Motor neuron (in vitro differentiated cells): ENCODE data around the gene CACNB3. TPM values are rescaled to one million over a fixed set of nuclear protein-coding genes. Genes with fewer than 3 reads are reported as not detected.

ENCODE experiments used
- ATAC-seq, 8 experiments: fragments of 200-7000 bp; cut with Tn5 transposase; replicated peaks in 6 of 8; 2 replicates each; pipeline ENCODE4 v1.8.0; 2021; ENCODE audit warnings: mild to moderate bottlenecking in 8 of 8, moderate library complexity in 8 of 8
- H3K27ac ChIP-seq, 2 donors: fragments of 250-450 bp; sonication (Bioruptor Pico); 2 replicates each; pipeline ENCODE4 v1.9.0; 2021; ENCODE audit warnings: antibody characterized with exemption in 2 of 2, mild to moderate bottlenecking in 2 of 2, moderate library complexity in 1 of 2
- H3K4me1 ChIP-seq, 2 donors: fragments of 250-450 bp; sonication (Bioruptor Pico); replicated peaks in 1 of 2; 2 replicates each; pipeline ENCODE4 v1.6.1; 2021; ENCODE audit warnings: antibody characterized with exemption in 2 of 2, mild to moderate bottlenecking in 2 of 2, moderate library complexity in 1 of 2
- H3K4me3 ChIP-seq, 5 donors: fragments of 250-450 bp; sonication (Bioruptor Pico); 2 replicates each; pipeline ENCODE4 v1.9.0; 2021; ENCODE audit warnings: antibody characterized with exemption in 5 of 5, mild to moderate bottlenecking in 5 of 5, moderate library complexity in 4 of 5
- WGBS, 10 experiments: fragments of 450-650 bp; shearing (Covaris generic); methylation state at CpG; one replicate each; pipeline ENCODE4 v1.0.0; 2022; 5-methylcytosine and 5-hydroxymethylcytosine counted together
- in situ Hi-C, 9 experiments: fragments of 400-800 bp; cut with MboI; loops; one replicate each; pipeline ENCODE4 v1.15.0; 2021; ENCODE audit warnings: low sequenced_read_pairs in 9 of 9, low pct_unique_long_range_greater_than_20kb in 2 of 9; ENCODE audit not compliant: unreplicated experiment in 9 of 9
- total RNA-seq, 8 experiments: library from RNA; unstranded; fragments of 300-600 nt; gene quantifications; 2 replicates each; pipeline versions ENCODE4 v1.2.3 to v1.2.4, GENCODE V29; 2022

CACNB3 gene
- total RNA-seq, 8 experiments from 2014 or later, result 4.7 to 40.3 (median 37.7) TPM

DNA sequence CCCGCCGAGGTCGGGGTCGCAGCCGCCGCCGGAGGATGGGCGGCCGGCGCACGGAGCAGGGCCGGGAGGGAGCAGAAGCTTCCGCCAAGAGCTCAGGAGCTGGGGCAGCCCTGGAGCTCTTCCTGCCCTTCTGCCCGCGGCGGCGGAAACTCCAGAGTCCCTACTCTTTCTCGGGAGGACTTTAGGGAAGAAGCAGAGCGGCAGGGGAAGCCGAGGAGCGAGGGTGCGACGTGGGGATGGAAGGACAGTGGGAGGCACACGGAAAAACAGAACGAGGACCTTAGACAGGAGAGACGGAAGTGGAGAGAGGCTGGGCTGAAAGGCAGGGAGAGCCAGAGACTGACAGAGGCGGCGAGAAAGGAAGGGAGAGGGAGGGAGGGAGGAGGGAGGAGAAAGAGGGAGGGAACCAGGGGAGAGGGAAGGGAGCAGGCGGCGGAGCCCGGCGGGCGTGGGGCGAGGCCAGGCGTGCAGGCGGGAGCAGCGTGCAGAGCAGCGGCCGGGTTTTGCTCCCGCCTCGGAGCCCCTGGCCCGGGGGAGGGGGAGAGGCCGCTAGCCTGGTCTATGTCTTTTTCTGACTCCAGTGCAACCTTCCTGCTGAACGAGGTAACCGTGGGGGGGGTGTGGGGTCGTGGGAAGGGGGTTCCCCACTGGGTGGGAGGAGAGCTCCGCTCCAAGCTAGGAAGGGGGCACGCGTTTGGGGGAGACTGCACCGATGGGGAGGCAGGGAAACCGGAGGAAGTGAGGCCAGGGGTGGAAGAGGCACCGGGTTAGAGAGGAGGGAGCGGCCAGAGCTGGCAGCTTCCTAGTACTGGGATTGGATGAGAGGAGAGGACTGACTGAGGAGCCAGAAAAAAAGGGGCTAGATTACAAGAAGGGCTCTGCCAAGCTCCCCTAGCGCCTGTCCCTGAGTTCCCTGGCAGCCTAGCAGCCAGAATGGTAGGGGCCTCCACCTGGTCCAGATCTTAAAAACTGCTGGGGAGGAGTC, 2.9 kb upstream of the CACNB3 start:
- Histone ChIP-seq H3K4me1 (peaks cover 28% of the 10 kb centered on the region in 2 donors), H3K4me3 (peak overlapping the region; percentile 45 to 79 (median 54)), H3K27ac (peak overlapping the region; percentile 66 to 85)
- in situ Hi-C loops, result no loop called here
- ATAC-seq, result peak; percentile 50 to 74 (median 58)
- WGBS, 10 experiments, result 0 to 60% (median 0%) methylated on average over 1 to 19 of the region's 54 CpGs; no CpG with 5 or more reads in 4 of the 10 experiments

DNA sequence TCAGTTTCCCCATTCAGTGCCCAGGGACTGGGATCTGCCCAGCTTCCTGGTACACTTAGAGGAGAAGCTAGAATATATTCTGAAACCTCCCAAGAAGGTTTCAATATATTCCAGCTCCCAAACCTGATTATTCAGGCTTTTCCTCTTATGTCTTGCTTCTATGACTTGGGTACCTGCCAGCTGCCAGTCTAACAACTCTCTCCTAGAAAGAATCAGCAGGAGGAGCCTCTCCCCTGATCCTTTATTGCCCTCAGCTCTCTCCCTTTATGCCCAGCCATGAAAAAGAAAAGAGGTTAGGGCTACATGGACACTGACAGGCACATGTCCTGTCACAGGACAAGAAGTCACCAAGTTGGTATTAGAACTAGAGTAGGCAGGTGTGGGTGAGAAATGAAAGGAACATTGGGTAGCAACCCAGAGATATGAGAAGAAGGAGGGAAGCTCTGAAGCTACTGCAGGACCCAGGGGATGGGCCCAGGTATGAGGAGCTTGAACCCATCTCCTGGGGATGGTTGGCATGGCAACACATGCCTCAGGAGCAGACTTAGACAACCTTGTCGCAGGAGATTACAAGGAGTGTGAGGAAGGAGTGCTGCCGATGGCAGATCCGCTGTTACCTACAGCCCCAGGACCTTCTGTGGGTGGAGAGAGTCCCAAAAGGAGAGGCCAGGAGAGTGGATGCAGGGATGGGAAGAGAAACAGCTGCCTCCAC, 2.0 kb upstream of the CACNB3 start:
- Histone ChIP-seq H3K4me3 (peak overlapping the region; percentile 45 to 79 (median 54)), H3K27ac (no peak overlapping the region), H3K4me1 (peaks cover 21 to 27% of the 10 kb centered on the region in 2 donors)
- in situ Hi-C loops, result no loop called here
- ATAC-seq, result no peak
- 0 to 100% (median 75%) methylated on average over 1 to 3 of the region's 3 CpGs; no CpG with 5 or more reads in 2 of the 10 experiments for WGBS, 10 experiments

DNA sequence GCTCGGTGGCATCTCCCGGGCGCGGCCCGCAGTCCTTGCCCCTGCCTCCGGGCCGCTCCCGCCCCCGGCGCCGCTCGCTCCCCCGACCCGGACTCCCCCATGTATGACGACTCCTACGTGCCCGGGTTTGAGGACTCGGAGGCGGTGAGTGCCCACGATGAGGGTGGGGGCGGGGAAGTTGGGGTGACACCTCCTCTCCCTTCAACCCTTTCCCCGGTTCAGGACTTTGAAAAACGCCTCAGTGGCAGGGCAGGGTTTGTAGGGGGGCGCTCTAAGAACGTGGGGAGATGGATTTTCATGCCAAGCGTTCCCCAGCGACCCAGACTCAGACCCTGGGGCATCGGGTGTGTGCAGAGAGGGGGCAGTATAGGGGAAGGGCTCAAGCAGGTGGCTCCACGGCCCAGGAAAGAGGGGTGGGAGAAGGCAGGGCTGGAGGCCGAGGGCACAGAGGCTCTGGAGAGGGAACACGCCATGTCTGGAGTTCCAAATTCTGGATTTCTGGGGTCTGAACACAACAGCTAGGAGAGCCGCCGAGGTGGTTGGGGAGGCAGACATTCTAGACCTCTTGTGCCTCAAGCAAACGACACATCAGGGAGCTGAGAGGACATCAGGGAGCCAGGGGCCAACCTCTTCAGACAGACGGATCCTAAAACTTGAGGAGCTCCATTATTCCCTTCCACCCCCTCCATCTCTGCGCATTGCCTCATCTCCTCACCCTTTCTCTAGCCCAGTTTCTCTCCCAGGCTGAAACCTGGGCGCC, 715 bp downstream of the CACNB3 start:
- H3K27ac ChIP-seq, result peak overlapping the region; percentile 51 to 65
- WGBS, 10 experiments, result 46 to 100% methylated on average over 3 to 5 of the region's 37 CpGs; no CpG with 5 or more reads in 8 of the 10 experiments

DNA sequence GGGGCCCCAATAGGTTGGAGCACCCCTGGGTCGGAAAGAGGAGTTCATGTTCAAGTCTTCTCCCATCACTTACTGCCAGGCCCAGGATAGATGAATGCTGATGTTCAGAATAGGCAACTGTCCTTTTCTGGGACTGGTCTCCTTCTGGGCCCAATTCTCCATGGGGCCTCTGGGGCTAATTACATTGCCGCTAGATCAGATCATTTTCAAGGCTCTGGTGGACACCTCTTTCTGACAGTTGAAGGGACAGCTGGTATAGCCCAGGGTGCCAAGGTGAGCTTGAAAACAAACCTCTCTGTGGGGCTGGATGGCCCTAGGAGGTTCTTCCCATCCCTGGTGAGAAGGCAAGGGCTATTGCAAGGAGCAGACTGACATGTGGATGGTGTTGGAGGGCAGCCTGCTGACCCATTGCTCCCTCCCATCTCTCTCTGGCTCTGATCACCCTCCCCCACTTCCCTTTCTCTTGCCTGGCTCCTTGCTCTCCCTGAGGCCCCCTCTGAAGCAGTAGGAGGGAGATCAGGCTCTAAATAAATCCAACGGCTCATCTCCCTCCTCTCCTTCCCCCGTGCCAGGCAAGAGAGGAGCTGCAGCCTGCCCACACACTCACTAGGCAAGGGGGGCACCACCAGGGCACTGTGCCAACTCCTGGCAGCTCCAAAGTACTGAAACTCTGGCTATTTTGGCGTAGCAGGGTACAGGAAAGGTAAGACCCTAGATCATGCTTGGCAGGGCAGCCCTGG, 1.9 kb downstream of the CACNB3 start:
- Histone ChIP-seq H3K27ac (no peak overlapping the region), H3K4me1 (peaks cover 21 to 27% of the 10 kb centered on the region in 2 donors), H3K4me3 (peak overlapping the region in 1 of 5 donors; percentile 55)
- 33 to 100% (median 76%) methylated on average over 1 to 2 of the region's 5 CpGs; no CpG with 5 or more reads in 4 of the 10 experiments for WGBS, 10 experiments
- in situ Hi-C loops, result no loop called here
- ATAC-seq, result no peak

More for the DNA sequence above, 715 bp downstream of the CACNB3 start:
- in situ Hi-C loops, result no loop called here
- no peak for ATAC-seq
- H3K4me3 ChIP-seq, result peak overlapping the region; percentile 46 to 72 (median 65)
- H3K4me1 ChIP-seq, result peaks cover 21 to 27% of the 10 kb centered on the region in 2 donors

DNA sequence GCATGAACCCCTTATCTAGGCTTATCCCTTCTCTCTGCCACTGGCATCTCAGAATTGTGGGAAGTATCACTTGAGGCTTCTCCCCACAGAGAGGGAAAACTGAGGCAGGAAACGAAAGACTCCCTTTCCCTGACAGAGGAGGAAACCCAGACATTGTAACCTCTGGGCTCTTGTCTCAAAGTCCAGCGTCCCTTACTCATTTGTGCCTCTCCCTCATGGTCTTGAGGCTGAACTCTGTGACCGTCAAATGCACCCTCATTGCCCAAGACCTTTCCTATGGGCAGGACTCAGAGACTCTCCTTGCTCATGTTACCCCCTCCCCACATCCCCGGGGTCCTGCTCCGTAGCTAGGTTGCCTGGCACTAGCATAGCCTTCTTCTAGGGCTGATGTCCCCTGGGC, 3.8 kb downstream of the CACNB3 start:
- no peak for ATAC-seq
- Histone ChIP-seq H3K27ac (no peak overlapping the region), H3K4me3 (no peak overlapping the region), H3K4me1 (peaks cover 4 to 14% of the 10 kb centered on the region in 2 donors)
- WGBS, 10 experiments, result 40 to 100% (median 89%) methylated on average over 1 to 3 of the region's 5 CpGs; no CpG with 5 or more reads in 3 of the 10 experiments
- in situ Hi-C loops, result no loop called here

DNA sequence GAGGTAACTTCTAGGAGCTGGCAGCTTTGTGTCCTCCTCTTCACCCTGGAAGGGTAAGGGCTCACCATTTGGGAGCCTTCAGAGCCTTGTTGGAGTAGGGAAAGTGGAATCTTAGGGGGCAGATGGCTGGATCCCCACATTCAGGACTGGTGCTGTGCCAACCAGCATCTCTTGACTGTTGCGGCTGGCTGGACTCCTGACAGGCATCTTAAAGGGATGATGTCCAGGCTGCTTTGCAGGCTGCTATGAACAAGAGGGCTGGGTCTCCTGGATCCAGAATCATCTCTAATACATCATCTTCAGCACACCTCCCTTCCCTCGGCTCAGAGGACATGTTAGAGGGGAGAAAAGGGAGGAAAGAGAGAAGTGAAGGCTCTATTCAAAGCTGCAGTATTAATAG, 4.4 kb downstream of the CACNB3 start:
- Histone ChIP-seq H3K4me3 (no peak overlapping the region), H3K27ac (no peak overlapping the region), H3K4me1 (peaks cover 0 to 9% of the 10 kb centered on the region in 2 donors)
- in situ Hi-C loops, result no loop called here
- no peak for ATAC-seq
- 67% methylated on average over 1 of the region's 2 CpGs; no CpG with 5 or more reads in 9 of the 10 experiments for WGBS, 10 experiments

DNA sequence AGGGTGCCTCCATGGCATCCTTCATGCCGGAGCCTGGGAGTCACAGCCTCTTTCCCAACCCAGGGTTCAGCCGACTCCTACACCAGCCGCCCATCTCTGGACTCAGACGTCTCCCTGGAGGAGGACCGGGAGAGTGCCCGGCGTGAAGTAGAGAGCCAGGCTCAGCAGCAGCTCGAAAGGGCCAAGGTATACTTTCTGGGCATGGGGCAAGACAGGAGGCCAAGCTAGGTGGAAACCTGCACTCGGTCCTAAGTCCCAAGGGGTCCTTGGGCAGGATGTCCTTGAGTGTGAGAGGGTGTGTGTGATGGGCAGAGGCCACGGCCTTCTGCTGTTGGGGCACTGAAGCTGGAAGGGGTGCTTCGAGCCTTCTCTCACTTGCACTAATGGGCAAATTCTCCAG, 5.0 kb downstream of the CACNB3 start:
- in situ Hi-C loops, result no loop called here
- H3K4me3 ChIP-seq, result no peak overlapping the region
- 43 to 100% (median 82%) methylated on average over 1 to 6 of the region's 11 CpGs; no CpG with 5 or more reads in 4 of the 10 experiments for WGBS, 10 experiments
- H3K4me1 ChIP-seq, result peaks cover 0 to 9% of the 10 kb centered on the region in 2 donors
- no peak overlapping the region for H3K27ac ChIP-seq
- no peak for ATAC-seq

DNA sequence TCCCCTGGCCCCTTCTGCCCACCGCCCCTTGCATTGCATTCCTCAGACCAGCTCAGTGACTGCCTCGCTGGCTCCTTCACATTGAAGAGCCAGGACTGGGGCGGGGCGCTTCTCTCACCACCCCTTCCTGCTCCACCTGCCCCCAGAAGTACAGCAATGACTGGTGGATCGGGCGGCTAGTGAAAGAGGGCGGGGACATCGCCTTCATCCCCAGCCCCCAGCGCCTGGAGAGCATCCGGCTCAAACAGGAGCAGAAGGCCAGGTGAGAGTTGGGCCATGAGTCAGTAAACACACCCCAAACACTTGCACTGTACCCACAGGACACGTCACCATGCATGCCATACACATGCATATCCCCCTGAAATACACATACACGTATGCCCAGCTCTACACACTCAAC, 5.8 kb downstream of the CACNB3 start:
- 67 to 94% (median 82%) methylated on average over 1 to 11 of the region's 12 CpGs; no CpG with 5 or more reads in 6 of the 10 experiments for WGBS, 10 experiments
- Histone ChIP-seq H3K4me1 (peaks cover 0 to 9% of the 10 kb centered on the region in 2 donors), H3K27ac (no peak overlapping the region), H3K4me3 (no peak overlapping the region)
- in situ Hi-C loops, result no loop called here
- no peak for ATAC-seq

DNA sequence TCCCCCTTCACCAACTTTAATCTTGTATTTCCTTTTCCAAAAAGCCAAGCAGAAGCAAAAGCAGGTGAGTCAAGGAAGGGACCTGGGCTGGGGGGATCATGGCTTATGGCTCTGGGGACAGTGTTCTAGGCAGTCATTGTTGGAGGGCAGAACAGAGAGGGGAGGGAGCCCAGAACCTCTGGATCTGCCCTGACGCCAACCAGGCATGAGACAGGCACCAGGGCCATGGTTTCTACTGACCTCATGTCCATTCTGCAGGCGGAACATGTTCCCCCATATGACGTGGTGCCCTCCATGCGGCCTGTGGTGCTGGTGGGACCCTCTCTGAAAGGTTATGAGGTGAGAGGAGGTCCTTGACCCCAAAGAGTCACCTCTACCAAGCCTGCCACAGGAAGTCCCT, 6.6 kb downstream of the CACNB3 start:
- H3K4me3 ChIP-seq, result no peak overlapping the region
- WGBS, 10 experiments, result 100% methylated on average over 1 to 3 of the region's 4 CpGs; no CpG with 5 or more reads in 7 of the 10 experiments
- no peak for ATAC-seq
- in situ Hi-C loops, result no loop called here
- no peak overlapping the region for H3K27ac ChIP-seq
- peaks cover 0 to 3% of the 10 kb centered on the region in 2 donors for H3K4me1 ChIP-seq

DNA sequence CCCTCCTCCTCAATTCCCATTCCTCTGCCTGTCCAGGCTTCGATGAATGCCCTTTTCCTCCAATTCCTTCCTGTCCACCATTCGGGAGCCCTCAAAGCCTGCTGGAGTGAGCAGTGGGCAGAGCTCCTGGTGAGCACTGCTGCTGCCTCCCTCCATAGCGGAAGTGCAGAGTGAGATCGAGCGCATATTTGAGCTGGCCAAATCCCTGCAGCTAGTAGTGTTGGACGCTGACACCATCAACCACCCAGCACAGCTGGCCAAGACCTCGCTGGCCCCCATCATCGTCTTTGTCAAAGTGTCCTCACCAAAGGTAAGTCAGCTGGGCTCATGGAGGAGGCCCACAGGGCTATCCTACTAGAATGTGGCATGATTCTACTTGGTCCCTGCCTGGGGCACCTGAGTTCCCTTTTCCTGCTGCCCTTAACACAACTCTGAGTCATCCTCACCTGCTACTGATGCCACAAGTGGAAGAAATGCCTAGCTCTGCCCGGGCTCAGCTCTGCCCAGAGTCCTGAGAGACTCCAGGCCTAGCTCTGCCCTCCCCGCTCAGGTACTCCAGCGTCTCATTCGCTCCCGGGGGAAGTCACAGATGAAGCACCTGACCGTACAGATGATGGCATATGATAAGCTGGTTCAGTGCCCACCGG, 8.0 kb downstream of the CACNB3 start:
- no peak overlapping the region for H3K27ac ChIP-seq
- H3K4me1 ChIP-seq, result no peaks in the 10 kb centered on the region
- H3K4me3 ChIP-seq, result no peak overlapping the region
- in situ Hi-C loops, result no loop called here
- ATAC-seq, result no peak
- 73 to 90% (median 78%) methylated on average over 2 to 9 of the region's 15 CpGs; no CpG with 5 or more reads in 5 of the 10 experiments for WGBS, 10 experiments

DNA sequence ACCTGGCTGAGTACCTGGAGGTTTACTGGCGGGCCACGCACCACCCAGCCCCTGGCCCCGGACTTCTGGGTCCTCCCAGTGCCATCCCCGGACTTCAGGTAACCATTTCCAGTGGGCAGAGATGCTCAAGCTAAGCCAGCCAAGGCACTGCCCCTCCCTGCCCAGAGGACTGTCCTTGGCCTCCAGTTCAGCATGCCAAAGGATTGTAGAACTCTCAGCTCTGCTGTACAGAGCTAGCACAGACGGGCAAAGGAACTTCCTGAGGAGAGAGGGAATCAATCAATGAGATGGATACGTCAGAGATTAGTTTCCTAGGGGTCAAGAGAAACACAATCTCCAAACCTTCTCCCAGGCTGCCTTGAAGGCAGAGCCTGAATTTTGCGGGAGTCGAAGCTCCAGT, 8.7 kb downstream of the CACNB3 start:
- Histone ChIP-seq H3K27ac (no peak overlapping the region), H3K4me3 (no peak overlapping the region), H3K4me1 (no peaks in the 10 kb centered on the region)
- in situ Hi-C loops, result no loop called here
- ATAC-seq, result peak in 1 of 8 experiments; percentile 6
- WGBS, 10 experiments, result 52 to 100% (median 90%) methylated on average over 1 to 5 of the region's 8 CpGs; no CpG with 5 or more reads in 3 of the 10 experiments
